Type B pancreatic cell (in vitro differentiated cells): Measurements from ENCODE around the gene KRT75. TPM values are rescaled to one million over a fixed set of nuclear protein-coding genes. Genes with fewer than 3 reads are reported as not detected.

Source experiments
- DNase-seq: peaks from one replicate; pipeline ENCODE4 v3.0.0; 2021; ENCODE audit warnings: mixed read lengths; ENCODE audit not compliant: unreplicated experiment; ENCODE audit errors: extremely low spot score
- H3K27ac Mint-ChIP-seq: 2 replicates; pipeline ENCODE4 v1.8.0; 2021; ENCODE audit warnings: mild to moderate bottlenecking, mixed read lengths
- H3K27me3 Mint-ChIP-seq: 2 replicates; pipeline ENCODE4 v1.8.0; 2021; ENCODE audit warnings: mixed read lengths
- H3K36me3 Mint-ChIP-seq: 2 replicates; pipeline ENCODE4 v1.8.0; 2021; ENCODE audit warnings: mixed read lengths
- H3K4me1 Mint-ChIP-seq: one replicate; pipeline ENCODE4 v1.8.0; 2021; ENCODE audit warnings: mixed read lengths; ENCODE audit not compliant: unreplicated experiment
- H3K4me3 Mint-ChIP-seq: 2 replicates; pipeline ENCODE4 v1.8.0; 2021; ENCODE audit warnings: mild to moderate bottlenecking, mixed read lengths
- H3K9me3 Mint-ChIP-seq: 2 replicates; pipeline ENCODE4 v1.8.0; 2021; ENCODE audit warnings: mixed read lengths
- total RNA-seq: library from RNA; stranded (reverse); gene quantifications from 2 replicates; pipeline ENCODE4 v1.2.1, GENCODE V29; 2021; ENCODE audit warnings: low replicate concordance
- TF ChIP-seq, protein P1 (sequence below): fragments of 200-600 bp; sonication (generic); conservative IDR thresholded peaks from 2 replicates; pipeline ENCODE4 v1.5.0; 2021; ENCODE audit warnings: antibody characterized with exemption, mild to moderate bottlenecking

Gene KRT75
- total RNA-seq, 1 donor from 2014 or later, result not detected

DNA sequence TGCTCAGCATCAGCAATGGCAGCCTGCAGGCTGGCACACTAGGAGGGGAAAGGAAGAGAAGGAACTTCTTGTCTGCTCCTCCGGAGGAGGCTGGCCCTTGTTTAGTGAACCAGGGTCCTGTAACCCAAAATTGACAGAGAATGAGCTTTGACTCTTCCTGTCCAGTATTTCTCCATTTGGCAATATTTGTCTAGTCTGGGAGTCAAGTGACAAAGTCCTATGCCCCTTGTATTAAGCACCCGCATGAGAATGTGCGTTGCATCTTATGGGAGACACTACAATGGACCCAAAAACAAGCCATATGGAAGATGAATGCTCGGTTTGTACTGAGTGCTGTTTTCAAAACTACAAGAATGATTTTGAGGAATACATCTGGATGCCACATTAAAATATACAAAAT lies 35.7 kb upstream of the KRT75 start:
- Mint-ChIP-seq H3K4me1 (no peaks in the 10 kb centered on the region), H3K36me3 (no peaks in the 10 kb centered on the region), H3K27me3 (peaks cover 50% of the 10 kb centered on the region), H3K9me3 (no peaks in the 10 kb centered on the region), H3K27ac (no peak overlapping the region), H3K4me3 (no peak overlapping the region)
- DNase-seq, result no peak
- TF ChIP-seq, protein P1, sequence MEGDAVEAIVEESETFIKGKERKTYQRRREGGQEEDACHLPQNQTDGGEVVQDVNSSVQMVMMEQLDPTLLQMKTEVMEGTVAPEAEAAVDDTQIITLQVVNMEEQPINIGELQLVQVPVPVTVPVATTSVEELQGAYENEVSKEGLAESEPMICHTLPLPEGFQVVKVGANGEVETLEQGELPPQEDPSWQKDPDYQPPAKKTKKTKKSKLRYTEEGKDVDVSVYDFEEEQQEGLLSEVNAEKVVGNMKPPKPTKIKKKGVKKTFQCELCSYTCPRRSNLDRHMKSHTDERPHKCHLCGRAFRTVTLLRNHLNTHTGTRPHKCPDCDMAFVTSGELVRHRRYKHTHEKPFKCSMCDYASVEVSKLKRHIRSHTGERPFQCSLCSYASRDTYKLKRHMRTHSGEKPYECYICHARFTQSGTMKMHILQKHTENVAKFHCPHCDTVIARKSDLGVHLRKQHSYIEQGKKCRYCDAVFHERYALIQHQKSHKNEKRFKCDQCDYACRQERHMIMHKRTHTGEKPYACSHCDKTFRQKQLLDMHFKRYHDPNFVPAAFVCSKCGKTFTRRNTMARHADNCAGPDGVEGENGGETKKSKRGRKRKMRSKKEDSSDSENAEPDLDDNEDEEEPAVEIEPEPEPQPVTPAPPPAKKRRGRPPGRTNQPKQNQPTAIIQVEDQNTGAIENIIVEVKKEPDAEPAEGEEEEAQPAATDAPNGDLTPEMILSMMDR, result no peak

DNA sequence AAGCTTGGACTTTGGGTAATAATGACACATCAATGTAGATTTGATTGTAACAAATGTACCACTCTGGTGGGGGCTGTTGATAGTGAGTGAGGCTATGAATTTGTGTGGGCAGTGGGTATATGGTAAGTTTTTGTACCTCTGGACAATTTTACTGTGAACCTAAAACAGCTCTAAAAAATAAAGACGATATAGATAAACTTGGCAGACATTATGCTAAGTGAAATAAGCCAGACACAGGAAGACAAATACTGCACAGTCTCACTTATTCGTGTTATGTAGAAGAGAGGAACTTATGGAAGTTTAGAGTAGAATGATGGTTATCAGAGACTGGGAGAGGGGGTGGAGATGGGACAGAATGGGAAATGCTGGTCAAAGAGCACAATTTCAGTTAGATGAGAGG lies 30.7 kb upstream of the KRT75 start:
- H3K27ac Mint-ChIP-seq, result no peak overlapping the region
- no peak for DNase-seq
- H3K9me3 Mint-ChIP-seq, result no peaks in the 10 kb centered on the region
- H3K4me1 Mint-ChIP-seq, result no peaks in the 10 kb centered on the region
- no peak overlapping the region for H3K4me3 Mint-ChIP-seq
- TF ChIP-seq, protein P1, result no peak
- no peaks in the 10 kb centered on the region for H3K36me3 Mint-ChIP-seq
- peaks cover 34% of the 10 kb centered on the region for H3K27me3 Mint-ChIP-seq

DNA sequence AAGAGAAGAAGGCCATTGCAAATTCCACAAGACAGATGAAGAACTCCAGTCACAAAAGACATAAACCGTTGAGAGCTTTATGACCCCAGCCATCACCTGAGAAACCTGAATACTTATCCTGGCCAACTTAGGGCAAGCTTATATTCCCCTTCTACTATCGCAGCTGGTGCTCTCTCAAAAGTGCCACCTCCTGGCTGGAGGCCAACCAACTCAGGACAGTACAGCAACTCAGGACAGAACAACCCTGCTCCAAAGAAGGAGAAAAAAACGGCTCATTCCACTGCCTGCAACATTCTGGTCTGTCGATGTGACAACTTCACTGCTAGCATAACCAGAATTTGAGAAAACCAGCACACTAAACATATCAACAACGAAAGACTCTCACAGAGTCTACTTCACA lies 27.5 kb upstream of the KRT75 start:
- no peaks in the 10 kb centered on the region for H3K4me1 Mint-ChIP-seq
- no peak for DNase-seq
- H3K4me3 Mint-ChIP-seq, result no peak overlapping the region
- TF ChIP-seq, protein P1, result no peak
- H3K27me3 Mint-ChIP-seq, result peaks cover 19% of the 10 kb centered on the region
- H3K36me3 Mint-ChIP-seq, result no peaks in the 10 kb centered on the region
- H3K9me3 Mint-ChIP-seq, result no peaks in the 10 kb centered on the region
- no peak overlapping the region for H3K27ac Mint-ChIP-seq

DNA sequence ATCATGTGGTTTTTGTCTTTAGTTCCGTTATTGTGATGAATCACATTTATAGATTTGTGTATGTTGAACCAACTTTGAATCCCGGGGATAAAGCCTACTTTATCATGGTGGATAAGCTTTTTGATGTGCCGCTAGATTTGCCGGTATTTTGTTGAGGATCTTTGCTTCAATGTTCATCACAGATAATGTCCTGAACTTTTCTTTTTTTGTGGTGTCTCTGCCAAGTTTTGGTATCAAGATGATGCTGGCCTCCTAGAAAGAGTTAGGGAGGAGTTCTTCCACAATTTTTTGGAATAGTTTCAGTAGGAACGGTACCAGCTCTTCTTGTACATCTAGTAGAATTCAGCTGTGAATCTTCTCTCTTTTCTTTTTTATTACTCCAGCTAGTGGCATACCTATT lies 24.7 kb upstream of the KRT75 start:
- TF ChIP-seq, protein P1, result no peak
- DNase-seq, result no peak
- Mint-ChIP-seq H3K4me3 (no peak overlapping the region), H3K27ac (no peak overlapping the region), H3K27me3 (peaks cover 12% of the 10 kb centered on the region), H3K4me1 (no peaks in the 10 kb centered on the region), H3K36me3 (no peaks in the 10 kb centered on the region), H3K9me3 (no peaks in the 10 kb centered on the region)

DNA sequence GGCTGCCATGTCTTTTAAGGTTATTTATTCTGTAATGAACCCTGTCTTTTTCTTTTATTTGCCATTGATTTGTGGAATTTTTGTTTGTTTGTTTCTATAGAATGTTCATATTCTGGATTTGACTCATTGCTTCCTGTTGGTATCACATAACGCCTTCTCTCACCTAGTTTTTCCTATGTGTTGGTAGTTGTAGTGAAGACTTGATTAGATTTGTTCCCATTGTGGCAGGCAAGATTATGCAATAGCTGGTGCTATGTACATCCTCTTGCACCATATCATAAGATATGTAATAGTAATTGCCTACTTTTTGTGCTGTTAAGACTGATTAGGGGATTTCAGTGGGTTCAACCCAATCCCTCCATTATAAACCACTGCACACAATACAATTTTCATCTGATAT lies 21.6 kb upstream of the KRT75 start:
- H3K36me3 Mint-ChIP-seq, result no peaks in the 10 kb centered on the region
- no peaks in the 10 kb centered on the region for H3K4me1 Mint-ChIP-seq
- no peak for DNase-seq
- H3K4me3 Mint-ChIP-seq, result no peak overlapping the region
- H3K27ac Mint-ChIP-seq, result no peak overlapping the region
- H3K9me3 Mint-ChIP-seq, result no peaks in the 10 kb centered on the region
- TF ChIP-seq, protein P1, result no peak
- peaks cover 14% of the 10 kb centered on the region for H3K27me3 Mint-ChIP-seq
